K562 (cell line): Measurements from ENCODE around the gene WWC2. TPM values are rescaled to one million over a fixed set of nuclear protein-coding genes. Genes with fewer than 3 reads are reported as not detected.
A peak's percentile ranks its signal among the peaks of the same experiment; 100 is the strongest.

Experiments
- ATF7 ChIP-seq: fragments of 450-650 bp; IDR thresholded peaks from 2 replicates; pipeline ENCODE4 v1.7.1; 2014; ENCODE audit warnings: mild to moderate bottlenecking, moderate library complexity
- BMI1 ChIP-seq: fragments of 150-350 bp; IDR thresholded peaks from 2 replicates; pipeline ENCODE4 v1.6.1; 2014; ENCODE audit warnings: low read length
- C11orf30 ChIP-seq: fragments of 450-650 bp; IDR thresholded peaks from 2 replicates; pipeline ENCODE4 v1.6.1; 2016; ENCODE audit warnings: low read depth, mild to moderate bottlenecking
- CEBPZ ChIP-seq: fragments of 150-350 bp; IDR thresholded peaks from 2 replicates; pipeline ENCODE4 v1.6.1; 2014; ENCODE audit warnings: low read depth, mild to moderate bottlenecking, low read length, borderline replicate concordance
- HDAC3 ChIP-seq: fragments of 450-650 bp; IDR thresholded peaks from 2 replicates; pipeline ENCODE4 v1.6.1; 2018; ENCODE audit warnings: borderline replicate concordance, mild to moderate bottlenecking, moderate library complexity; ENCODE audit not compliant: partially characterized antibody
- MTA2 ChIP-seq: fragments of 450-650 bp; IDR thresholded peaks from 2 replicates; pipeline ENCODE4 v1.6.1; 2016; ENCODE audit warnings: low read depth
- NR2C2 ChIP-seq, 2 experiments: fragments of 200-800 bp in 1 of 2; sonication (Bioruptor generic) in 1 of 2; sonication (generic) in 1 of 2; formaldehyde crosslinking in 1 of 2; IDR thresholded peaks; 2 replicates each; pipeline versions ENCODE4 v1.6.1 to v1.8.0; 2016 to 2022; ENCODE audit warnings: mild to moderate bottlenecking in 1 of 2, missing compliant biosample characterization in 1 of 2, missing genetic modification characterization in 1 of 2, missing genetic modification reagents in 1 of 2
- RBM34 ChIP-seq: fragments of 200-400 bp; formaldehyde crosslinking; IDR thresholded peaks from 2 replicates; pipeline ENCODE4 v1.6.1; 2018; ENCODE audit warnings: low read length, borderline replicate concordance; ENCODE audit not compliant: insufficient read depth
- TFAP4 ChIP-seq: sonication (generic); formaldehyde crosslinking; IDR thresholded peaks from 2 replicates; pipeline ENCODE4 v1.8.0; 2022; ENCODE audit warnings: missing genetic modification reagents, mild to moderate bottlenecking, moderate library complexity, borderline replicate concordance
- ZFP1 ChIP-seq: fragments of 450-650 bp; formaldehyde crosslinking; IDR thresholded peaks from 2 replicates; pipeline ENCODE4 v1.4.0; 2020; ENCODE audit warnings: mild to moderate bottlenecking, mixed read lengths
- ZFP30 ChIP-seq: fragments of 250-450 bp; sonication (Bioruptor Pico); IDR thresholded peaks from 2 replicates; pipeline ENCODE4 v1.8.0; 2022; ENCODE audit warnings: moderate library complexity, mild to moderate bottlenecking, inconsistent platforms, borderline replicate concordance
- ZHX1 ChIP-seq: fragments of 150-350 bp; conservative IDR thresholded peaks from 2 replicates; pipeline ENCODE4 v1.6.1; 2014; ENCODE audit warnings: low read length
- ZNF57 ChIP-seq: fragments of 450-650 bp; formaldehyde crosslinking; IDR thresholded peaks from 2 replicates; pipeline ENCODE4 v1.4.0; 2020; ENCODE audit warnings: mild to moderate bottlenecking, moderate library complexity
- ZNF609 ChIP-seq: sonication (generic); formaldehyde crosslinking; IDR thresholded peaks from 2 replicates; pipeline ENCODE4 v1.8.1; 2023; ENCODE audit warnings: missing genetic modification reagents, mild to moderate bottlenecking, borderline replicate concordance
- ZNF76 ChIP-seq: fragments of 250-450 bp; sonication (Bioruptor Pico); IDR thresholded peaks from 2 replicates; pipeline ENCODE4 v1.4.0; 2020; ENCODE audit warnings: mild to moderate bottlenecking, moderate library complexity, borderline replicate concordance
- polyA plus RNA-seq, 8 experiments: library from polyadenylated mRNA; depleted of rRNA in 4 of 8; stranded (reverse) in 5 of 8; unstranded in 3 of 8; fragments of >200 nt; fragmentation: Nextera tagmentation in 2 of 8; fragmentation: Illumina TruSeq in 1 of 8; extraction: Ambion mirVana in 2 of 8; extraction: Trizol in 1 of 8; gene quantifications; 2 replicates each; pipeline versions ENCODE4 v1.2.1 to v1.2.3, GENCODE V29; 2011 to 2014; ENCODE audit warnings: inconsistent platforms in 1 of 8, missing spikeins in 1 of 8
- total RNA-seq, 7 experiments: library from RNA; depleted of rRNA in 6 of 7; stranded (reverse); fragments of >200 nt in 6 of 7; fragmentation: Illumina TruSeq in 2 of 7; extraction: Trizol in 2 of 7; gene quantifications; 2 replicates each; pipeline versions ENCODE4 v1.2.1 to v1.2.3, GENCODE V29; 2011 to 2021; ENCODE audit warnings: low replicate concordance in 1 of 7

Gene WWC2
- total and polyA plus RNA-seq, 9 of the 15 experiments (the other 6 are each of a cell fraction or from before 2014, with no cell fraction given): 3.7 to 39.4 (median 19.6) TPM

- TF ChIP-seq ATF7 (no peak), ZFP1 (CRISPR knock-in tag) (no peak), TFAP4 (no peak), ZNF609 (CRISPR knock-in tag) (peak; percentile 25; the same call in 1 of the 2 replicates), HDAC3 (no peak), ZFP30 (CRISPR knock-in tag) (no peak), ZNF76 (CRISPR knock-in tag) (no peak), MTA2 (no peak), C11orf30 (no peak), NR2C2 (CRISPR knock-in tag; IDR thresholded peaks at IDR 0.05) (0 out of 2 replicates have a peak, but pooled peaks have one; percentile 12), NR2C2 (tag; IDR thresholded peaks at IDR 0.05) (no peak), ZNF57 (CRISPR knock-in tag) (no peak), CEBPZ (no peak), RBM34 (no peak), BMI1 (no peak), ZHX1 (no peak)
Measured at GRCh38 chr4:183098019-183098722, 886 bp upstream of the WWC2 start (continued).
